CD4-positive, alpha-beta T cell treated with Interleukin-17A for 1 hour (primary cell): ENCODE measurements around the gene PSMG2.

Experiments used
- DNase-seq: peaks from one replicate; pipeline ENCODE4 v3.0.0-alpha.2; 2020

PSMG2 gene

DNA sequence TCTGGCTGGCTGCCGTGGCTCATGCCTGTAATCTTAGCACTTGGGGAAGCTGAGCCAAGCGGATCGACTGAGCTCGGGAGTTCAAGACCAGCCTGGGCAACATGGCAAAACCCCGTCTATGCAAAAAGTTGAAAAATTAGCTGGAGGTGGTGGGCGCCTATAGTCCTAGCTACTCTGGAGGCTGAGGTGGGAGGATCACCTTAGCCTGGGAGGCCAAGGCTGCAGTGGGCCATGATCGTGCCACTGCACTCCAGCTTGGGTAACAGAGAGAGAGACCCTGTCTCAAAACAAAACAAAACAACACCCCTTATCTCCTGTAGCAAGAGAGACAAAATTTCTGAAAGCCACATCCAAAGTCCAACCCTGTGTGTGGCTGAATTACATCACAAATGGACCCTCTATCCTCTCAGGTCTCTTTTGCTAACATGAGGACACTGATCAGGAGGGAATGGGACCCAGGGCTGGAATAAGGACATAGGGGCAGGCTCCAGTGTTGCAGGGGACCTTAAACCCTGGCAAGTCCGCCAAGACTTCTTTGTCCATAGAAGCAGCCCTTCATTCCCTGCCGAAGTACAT lies 64.8 kb downstream of the PSMG2 start:
- no peak for DNase-seq

GRCh38 chr18:12768625-12769024 lies 65.8 kb downstream of the PSMG2 start:
- no peak for DNase-seq

DNA sequence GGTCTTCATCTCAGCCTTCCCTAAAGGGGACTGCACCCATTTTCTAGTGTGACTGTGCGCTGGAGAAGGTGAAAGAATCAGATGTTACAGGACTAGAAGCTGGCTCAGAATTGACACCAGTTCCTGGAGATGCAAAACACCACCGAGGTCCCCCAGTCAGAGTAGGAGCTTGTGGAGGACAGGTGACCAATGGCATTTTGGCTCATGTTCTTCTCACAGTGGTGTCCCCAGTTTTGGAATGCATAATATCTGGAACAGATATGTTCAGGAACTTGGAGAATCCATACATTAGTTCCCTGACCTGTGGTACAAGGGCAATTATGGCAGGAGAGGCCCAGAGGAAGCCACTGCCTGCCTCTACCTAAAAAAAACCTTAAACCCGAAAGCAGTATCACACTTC lies 66.3 kb downstream of the PSMG2 start:
- no peak for DNase-seq

DNA sequence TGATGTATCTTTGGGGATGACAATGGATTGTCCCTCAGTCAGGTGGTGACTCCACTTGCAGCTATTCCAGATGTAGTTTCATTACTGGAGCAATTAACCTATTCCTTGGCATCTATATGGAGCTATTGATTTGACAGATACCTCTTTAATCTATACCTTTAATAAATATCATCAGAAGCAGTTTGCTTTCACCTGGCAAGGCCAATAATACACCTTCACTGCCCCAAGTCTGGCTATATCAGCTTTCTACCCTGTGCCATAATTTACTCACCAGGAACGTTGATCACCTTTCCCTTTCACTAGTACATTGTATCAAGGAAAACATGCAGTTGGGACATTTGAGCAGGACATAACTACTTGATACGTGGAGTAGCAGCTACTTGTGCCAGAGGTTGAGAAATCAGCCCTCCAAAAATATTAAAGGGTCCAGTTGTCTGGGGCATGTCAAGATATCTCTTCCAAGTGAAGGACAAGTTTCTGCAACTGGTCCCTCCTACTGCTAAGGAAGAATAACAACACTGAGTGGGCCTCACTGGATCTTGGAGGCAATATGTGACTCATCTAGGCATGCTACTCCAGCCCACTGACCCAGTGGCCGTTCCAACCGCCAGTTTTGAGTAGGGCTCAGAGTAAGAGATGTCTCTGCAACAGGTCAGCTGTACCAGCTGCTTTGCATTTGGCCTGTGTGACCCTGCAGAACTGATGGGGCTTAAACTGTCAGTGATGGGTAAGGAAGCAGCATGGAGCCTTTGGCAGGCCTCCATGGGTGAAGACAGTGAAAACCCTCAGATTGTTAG lies 67.0 kb downstream of the PSMG2 start:
- no peak for DNase-seq

GRCh38 chr18:12770469-12771219 lies 67.8 kb downstream of the PSMG2 start:
- DNase-seq = no peak

- DNase-seq = no peak
Observed at GRCh38 chr18:12772111-12772510, 69.3 kb downstream of the PSMG2 start.

- DNase-seq = no peak
Observed at GRCh38 chr18:12773369-12773768, 70.5 kb downstream of the PSMG2 start.

GRCh38 chr18:12774982-12775381 lies 72.1 kb downstream of the PSMG2 start:
- peak; percentile 36 for DNase-seq
